Caco-2 (cell line): ENCODE results near the gene EEPD1. TPM values are rescaled to one million over a fixed set of nuclear protein-coding genes. Genes with fewer than 3 reads are reported as not detected.

Experiments
- BruUV-seq: library from RNA; stranded (reverse); fragments of 400-500 nt; replicated peaks from 2 replicates; lab custom pipeline; 2021; lab: Mats Ljungman, UMichigan
- CTCF ChIA-PET: fragments of 300-600 bp; sonication (Branson Sonifier 250); formaldehyde crosslinking; loops from one replicate; lab custom pipeline; 2022; ENCODE audit warnings: antibody characterized with exemption; lab: Charles Lee
- POLR2A ChIA-PET: fragments of 300-600 bp; sonication (Branson Sonifier 250); formaldehyde crosslinking; loops from one replicate; lab custom pipeline; 2022; ENCODE audit warnings: antibody characterized with exemption; lab: Charles Lee
- DNase-seq, 2 experiments: peaks; one replicate each; pipeline versions ENCODE4 v3.0.0 to v3.0.0-alpha.2; 2020 to 2022
- H3K27me3 ChIP-seq: replicated peaks from 2 replicates; pipeline ENCODE4 v1.6.0; 2011; ENCODE audit warnings: low read length; ENCODE audit not compliant: control insufficient read depth, insufficient read depth
- H3K36me3 ChIP-seq: 2 replicates; pipeline ENCODE4 v1.5.1; 2011; ENCODE audit warnings: low read length; ENCODE audit not compliant: control insufficient read depth, insufficient read depth
- H3K4me1 ChIP-seq: fragments of 250-450 bp; sonication (Bioruptor Pico); 2 replicates; pipeline ENCODE4 v1.5.1; 2020; ENCODE audit warnings: mild to moderate bottlenecking
- H3K4me3 ChIP-seq: 2 replicates; pipeline ENCODE4 v1.5.1; 2011; ENCODE audit warnings: low read depth, mild to moderate bottlenecking, control low read depth, low read length
- H3K9me3 ChIP-seq: fragments of 250-450 bp; sonication (Bioruptor Pico); 2 replicates; pipeline ENCODE4 v1.5.1; 2020; ENCODE audit warnings: mild to moderate bottlenecking, moderate library complexity
- H3K27ac Mint-ChIP-seq: one replicate; pipeline ENCODE4 v1.8.0; 2022; ENCODE audit warnings: mixed read lengths; ENCODE audit not compliant: unreplicated experiment
- H3K27me3 Mint-ChIP-seq: one replicate; pipeline ENCODE4 v1.8.0; 2022; ENCODE audit warnings: mixed read lengths; ENCODE audit not compliant: insufficient read depth, unreplicated experiment
- H3K36me3 Mint-ChIP-seq: one replicate; pipeline ENCODE4 v1.8.0; 2022; ENCODE audit warnings: mild to moderate bottlenecking, mixed read lengths; ENCODE audit not compliant: insufficient read depth, unreplicated experiment
- H3K4me1 Mint-ChIP-seq: one replicate; pipeline ENCODE4 v1.8.0; 2022; ENCODE audit warnings: low read depth, mixed read lengths; ENCODE audit not compliant: unreplicated experiment
- H3K4me3 Mint-ChIP-seq: one replicate; pipeline ENCODE4 v1.8.0; 2022; ENCODE audit warnings: mild to moderate bottlenecking, moderate library complexity, mixed read lengths; ENCODE audit not compliant: unreplicated experiment
- H3K9me3 Mint-ChIP-seq: one replicate; pipeline ENCODE4 v1.8.0; 2022; ENCODE audit warnings: mixed read lengths; ENCODE audit not compliant: unreplicated experiment
- CTCF ChIP-seq, 2 experiments: fragments of 200-600 bp in 1 of 2; IDR thresholded peaks; 1 replicate in 1 of 2; 2 replicates in 1 of 2; pipeline versions ENCODE4 v1.5.1 to v1.8.0; 2011 to 2022; ENCODE audit warnings: antibody characterized with exemption in 1 of 2, control low read depth in 1 of 2, inconsistent platforms in 1 of 2, low read depth in 1 of 2, low read length in 1 of 2, mild to moderate bottlenecking in 1 of 2, moderate library complexity in 1 of 2; ENCODE audit not compliant: insufficient read depth in 1 of 2, severe bottlenecking in 1 of 2, unreplicated experiment in 1 of 2
- intact Hi-C: fragments of 100-400 bp; cut with micrococcal nuclease; formaldehyde crosslinking; loops from one replicate; pipeline ENCODE4 v1.10.0; 2022; ENCODE audit not compliant: unreplicated experiment
- total RNA-seq: library from RNA; stranded (reverse); gene quantifications from 2 replicates; pipeline ENCODE4 v1.2.3, GENCODE V29; 2022

The EEPD1 gene
- total RNA-seq, 1 experiment from 2014 or later: 1.8 TPM

GRCh38 chr7:36278069-36278619 is 125.1 kb downstream of the EEPD1 start:
- POLR2A ChIA-PET: no interaction called here
- Mint-ChIP-seq H3K27me3 (no peaks in the 10 kb centered on the region), H3K36me3 (no peaks in the 10 kb centered on the region), H3K4me1 (no peaks in the 10 kb centered on the region), H3K27ac (no peak overlapping the region), H3K4me3 (no peak overlapping the region), H3K9me3 (no peaks in the 10 kb centered on the region)
- DNase-seq: no peak
- no peaks in the 10 kb centered on the region for H3K36me3 ChIP-seq
- no peak for TF ChIP-seq CTCF (IDR thresholded peaks at IDR 0.05; ENCODE audit: insufficient read depth in 1 of 2, low read depth in 1 of 2, low read length in 1 of 2, severe bottlenecking in 1 of 2, unreplicated experiment in 1 of 2)
- CTCF ChIA-PET: no interaction called here
- BruUV-seq: no TSS peak
- H3K9me3 ChIP-seq: no peaks in the 10 kb centered on the region
- no peaks in the 10 kb centered on the region for H3K27me3 ChIP-seq
- no peaks in the 10 kb centered on the region for H3K4me1 ChIP-seq
- intact Hi-C loops: no loop called here
- no peak overlapping the region for H3K4me3 ChIP-seq

DNA sequence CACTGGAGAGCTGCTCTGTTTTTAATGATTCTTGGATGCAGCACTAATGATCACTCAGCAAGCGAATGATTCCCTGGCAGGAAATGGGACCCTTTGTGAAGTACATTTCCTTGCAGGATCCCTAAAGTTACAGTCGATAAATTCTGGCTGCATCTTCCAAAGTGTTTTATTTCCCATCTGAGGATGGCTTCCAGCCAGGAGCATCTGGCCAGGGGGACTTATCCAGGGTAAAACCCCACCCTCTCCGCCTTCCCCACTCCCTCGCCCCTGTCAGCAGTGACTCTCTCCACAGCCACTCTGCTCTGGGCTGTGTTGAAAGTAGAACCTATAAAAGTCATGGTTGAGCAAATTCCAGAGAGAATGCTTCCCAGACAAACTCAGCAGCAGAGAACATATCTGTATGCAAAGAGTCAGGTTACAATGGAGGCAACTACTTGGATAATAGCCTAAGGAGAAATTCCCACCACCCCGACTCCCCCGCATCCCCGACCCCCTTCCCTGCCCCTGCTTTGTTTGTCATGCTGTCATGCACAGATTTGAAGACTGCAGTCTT is 125.6 kb downstream of the EEPD1 start:
- H3K36me3 Mint-ChIP-seq: no peaks in the 10 kb centered on the region
- no peaks in the 10 kb centered on the region for H3K9me3 Mint-ChIP-seq
- no peaks in the 10 kb centered on the region for H3K36me3 ChIP-seq
- no peak overlapping the region for H3K4me3 Mint-ChIP-seq
- CTCF ChIA-PET: no interaction called here
- H3K27me3 ChIP-seq: no peaks in the 10 kb centered on the region
- no peaks in the 10 kb centered on the region for H3K27me3 Mint-ChIP-seq
- BruUV-seq: no TSS peak
- intact Hi-C loops: no loop called here
- H3K4me1 Mint-ChIP-seq: no peaks in the 10 kb centered on the region
- H3K4me3 ChIP-seq: no peak overlapping the region
- no peaks in the 10 kb centered on the region for H3K9me3 ChIP-seq
- no peak for DNase-seq
- H3K27ac Mint-ChIP-seq: no peak overlapping the region
- no peak for TF ChIP-seq CTCF (IDR thresholded peaks at IDR 0.05; ENCODE audit: insufficient read depth in 1 of 2, low read depth in 1 of 2, low read length in 1 of 2, severe bottlenecking in 1 of 2, unreplicated experiment in 1 of 2)
- POLR2A ChIA-PET: no interaction called here
- H3K4me1 ChIP-seq: no peaks in the 10 kb centered on the region

- no peaks in the 10 kb centered on the region for H3K9me3 Mint-ChIP-seq
- no peaks in the 10 kb centered on the region for H3K4me1 Mint-ChIP-seq
- no peak overlapping the region for H3K4me3 Mint-ChIP-seq
These were observed 126.3 kb downstream of the EEPD1 start for GRCh38 chr7:36279200-36279925.

More at GRCh38 chr7:36279200-36279925, 126.3 kb downstream of the EEPD1 start:
- CTCF ChIA-PET: no interaction called here
- no peak for TF ChIP-seq CTCF (IDR thresholded peaks at IDR 0.05; ENCODE audit: insufficient read depth in 1 of 2, low read depth in 1 of 2, low read length in 1 of 2, severe bottlenecking in 1 of 2, unreplicated experiment in 1 of 2)
- no peak for DNase-seq
- H3K4me1 ChIP-seq: no peaks in the 10 kb centered on the region
- intact Hi-C loops: no loop called here
- Mint-ChIP-seq H3K36me3 (no peaks in the 10 kb centered on the region), H3K27ac (no peak overlapping the region), H3K27me3 (no peaks in the 10 kb centered on the region)
- POLR2A ChIA-PET: no interaction called here
- H3K4me3 ChIP-seq: no peak overlapping the region
- no peaks in the 10 kb centered on the region for H3K27me3 ChIP-seq
- no peaks in the 10 kb centered on the region for H3K36me3 ChIP-seq
- H3K9me3 ChIP-seq: no peaks in the 10 kb centered on the region
- BruUV-seq: no TSS peak
